IPS-15b (cell line): ENCODE measurements around the gene ZNF267.

Experiments
- H3K27me3 ChIP-seq: one replicate; pipeline ENCODE4 v1.6.1; 2013; ENCODE audit warnings: low read length; ENCODE audit not compliant: control insufficient read depth, insufficient read depth
- H3K36me3 ChIP-seq: one replicate; pipeline ENCODE4 v1.6.1; 2013; ENCODE audit warnings: low read length; ENCODE audit not compliant: control insufficient read depth, insufficient read depth
- H3K4me1 ChIP-seq: one replicate; pipeline ENCODE4 v1.6.1; 2013; ENCODE audit warnings: mild to moderate bottlenecking, low read length; ENCODE audit not compliant: control insufficient read depth, insufficient read depth
- H3K4me3 ChIP-seq: one replicate; pipeline ENCODE4 v1.5.1; 2013; ENCODE audit warnings: low read depth, low read length
- H3K9ac ChIP-seq: one replicate; pipeline ENCODE4 v1.6.1; 2013; ENCODE audit warnings: low read depth, mild to moderate bottlenecking, low read length
- H3K9me3 ChIP-seq: one replicate; pipeline ENCODE4 v1.6.1; 2013; ENCODE audit warnings: mild to moderate bottlenecking, low read length; ENCODE audit not compliant: control insufficient read depth, insufficient read depth

Gene ZNF267

DNA sequence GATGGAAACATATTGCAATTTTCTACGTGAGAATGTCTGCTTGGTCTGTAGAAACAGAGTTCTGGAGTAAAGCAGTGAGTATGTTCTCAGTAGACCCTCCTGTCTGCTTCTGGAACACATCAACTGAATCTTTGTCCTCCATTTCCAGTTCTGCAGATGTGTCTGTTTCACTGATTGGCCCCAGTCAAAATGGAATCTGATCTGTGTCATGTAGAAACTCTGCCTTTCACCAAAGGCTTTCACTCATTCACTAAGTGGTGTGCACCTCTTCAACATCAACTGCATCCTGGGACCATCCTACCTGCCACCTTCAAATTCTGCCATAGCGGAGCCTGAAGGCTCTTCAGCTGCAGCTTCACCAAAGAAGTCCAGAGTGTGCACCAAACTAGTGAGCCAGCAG is 2.8 kb upstream of the ZNF267 start:
- Histone ChIP-seq H3K4me3 (no peak overlapping the region), H3K9me3 (no peaks in the 10 kb centered on the region), H3K36me3 (no peaks in the 10 kb centered on the region), H3K9ac (no peak overlapping the region), H3K4me1 (peaks cover 4% of the 10 kb centered on the region), H3K27me3 (peaks cover 16% of the 10 kb centered on the region)

DNA sequence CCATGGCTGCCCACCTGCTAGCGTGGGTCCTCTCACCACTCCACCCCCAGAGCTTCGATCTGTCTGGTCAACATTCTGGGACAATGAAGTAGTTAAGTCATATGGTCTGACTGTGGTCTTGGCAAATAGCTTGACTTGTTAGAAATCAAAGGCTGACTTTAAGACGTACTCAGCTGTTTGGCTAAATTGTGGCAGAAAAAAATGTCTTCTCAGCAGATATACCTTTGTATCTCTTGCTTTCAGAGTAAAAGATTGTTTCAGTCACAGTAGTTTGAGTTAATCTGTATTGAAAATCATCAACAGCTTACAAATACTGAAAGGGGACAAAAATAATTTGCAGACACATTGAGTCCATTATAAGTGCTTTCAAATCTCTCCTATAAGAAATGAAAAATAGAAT is 2.1 kb upstream of the ZNF267 start:
- Histone ChIP-seq H3K27me3 (peaks cover 16% of the 10 kb centered on the region), H3K4me1 (peaks cover 4% of the 10 kb centered on the region)

DNA sequence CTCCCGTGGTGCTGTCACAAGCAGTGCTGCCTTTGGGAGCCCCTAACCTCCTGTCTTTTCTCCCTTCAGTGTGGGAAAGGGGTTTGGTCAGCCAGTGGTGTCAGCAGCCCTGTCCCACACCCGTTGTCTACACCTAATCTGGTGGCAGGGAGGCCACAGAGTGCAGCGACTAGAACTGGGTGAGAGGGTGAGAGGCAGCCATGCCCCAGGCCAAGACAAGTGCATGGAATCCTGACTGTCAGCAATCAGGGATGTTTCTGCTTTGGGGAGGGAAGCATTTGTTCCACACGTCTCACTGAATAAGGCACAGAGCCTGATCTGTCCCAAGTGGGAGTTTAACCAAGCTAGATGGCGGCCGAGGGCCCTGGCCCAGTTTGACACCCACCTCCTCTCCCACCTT is 1.4 kb upstream of the ZNF267 start:
- Histone ChIP-seq H3K4me3 (no peak overlapping the region), H3K27me3 (peaks cover 16% of the 10 kb centered on the region), H3K9ac (no peak overlapping the region), H3K36me3 (no peaks in the 10 kb centered on the region), H3K9me3 (no peaks in the 10 kb centered on the region), H3K4me1 (peaks cover 4% of the 10 kb centered on the region)

More for the DNA sequence above, 2.1 kb upstream of the ZNF267 start:
- Histone ChIP-seq H3K9ac (no peak overlapping the region), H3K9me3 (no peaks in the 10 kb centered on the region), H3K4me3 (no peak overlapping the region), H3K36me3 (no peaks in the 10 kb centered on the region)

DNA sequence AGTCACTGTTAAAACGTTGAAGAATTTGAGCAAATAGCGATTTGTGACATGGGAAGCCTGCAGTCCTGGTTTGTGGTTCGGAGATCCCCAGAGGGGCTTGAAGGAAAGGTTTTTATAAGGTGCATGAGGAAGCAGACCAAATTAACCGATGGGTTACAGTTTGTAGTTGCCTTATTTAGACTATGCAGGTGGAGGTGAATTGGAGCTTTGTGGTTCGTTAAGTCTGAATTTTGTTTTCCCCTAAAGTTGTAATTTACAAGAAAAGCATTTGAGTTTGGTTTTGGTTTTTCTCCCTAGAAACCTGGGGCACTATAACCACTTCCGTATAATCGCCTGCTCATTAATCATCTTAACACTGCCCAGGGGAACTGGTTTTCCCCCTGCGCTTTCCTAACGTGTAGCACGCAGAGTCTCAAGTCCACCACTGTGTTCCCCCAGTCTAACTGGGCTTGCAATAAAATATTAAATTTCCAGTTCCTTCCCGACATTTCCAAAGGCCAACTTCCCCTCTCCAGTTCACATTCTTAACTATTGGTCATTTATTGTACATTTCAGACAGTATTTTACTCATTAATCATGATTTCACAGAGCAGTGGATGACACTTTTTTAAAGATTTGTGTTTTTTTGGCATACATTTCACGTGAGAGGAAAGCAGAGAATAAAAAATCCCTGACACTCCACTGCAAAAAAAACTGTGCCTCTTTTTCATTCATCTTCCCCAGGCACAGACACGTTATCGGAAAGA is 932 bp downstream of the ZNF267 start:
- Histone ChIP-seq H3K4me1 (no peaks in the 10 kb centered on the region), H3K9ac (peak overlapping the region; percentile 97), H3K4me3 (peak overlapping the region; percentile 88), H3K27me3 (peaks cover 16% of the 10 kb centered on the region), H3K36me3 (no peaks in the 10 kb centered on the region), H3K9me3 (no peaks in the 10 kb centered on the region)

DNA sequence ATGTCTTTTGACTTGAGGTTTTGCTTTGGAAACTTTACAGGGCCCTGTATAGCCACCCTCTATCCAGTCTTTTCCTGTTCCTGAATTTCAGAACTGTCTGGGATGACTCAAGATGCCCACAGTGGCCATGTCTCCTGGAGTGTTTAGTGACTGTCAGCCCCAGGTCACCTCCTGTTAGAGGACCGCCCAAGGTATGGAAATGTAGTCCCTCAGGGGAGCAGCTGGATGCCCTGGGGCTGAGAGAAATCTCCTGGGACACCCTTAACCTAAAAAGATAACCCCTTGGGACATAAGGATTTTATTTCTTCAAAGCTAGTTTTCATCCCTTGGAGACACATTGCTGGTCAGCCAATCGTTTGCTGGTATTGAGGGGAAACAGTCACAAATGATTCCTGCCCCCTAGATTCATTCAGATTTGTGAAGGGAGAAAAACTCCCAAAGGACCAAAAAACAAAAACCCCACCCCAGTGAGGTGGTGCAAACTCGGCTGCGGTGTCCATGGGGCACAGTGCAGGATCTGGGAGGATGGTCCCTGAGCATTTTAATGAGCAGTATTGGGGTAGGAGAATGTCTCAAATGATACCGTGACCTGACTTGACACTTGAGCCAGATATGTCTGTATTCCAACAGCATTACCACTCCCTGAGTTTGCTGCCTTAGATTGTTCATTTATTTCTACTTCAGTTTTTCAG is 1.7 kb downstream of the ZNF267 start:
- Histone ChIP-seq H3K9me3 (no peaks in the 10 kb centered on the region), H3K36me3 (no peaks in the 10 kb centered on the region), H3K4me3 (peak overlapping the region; percentile 88), H3K9ac (no peak overlapping the region), H3K4me1 (no peaks in the 10 kb centered on the region), H3K27me3 (peaks cover 16% of the 10 kb centered on the region)

DNA sequence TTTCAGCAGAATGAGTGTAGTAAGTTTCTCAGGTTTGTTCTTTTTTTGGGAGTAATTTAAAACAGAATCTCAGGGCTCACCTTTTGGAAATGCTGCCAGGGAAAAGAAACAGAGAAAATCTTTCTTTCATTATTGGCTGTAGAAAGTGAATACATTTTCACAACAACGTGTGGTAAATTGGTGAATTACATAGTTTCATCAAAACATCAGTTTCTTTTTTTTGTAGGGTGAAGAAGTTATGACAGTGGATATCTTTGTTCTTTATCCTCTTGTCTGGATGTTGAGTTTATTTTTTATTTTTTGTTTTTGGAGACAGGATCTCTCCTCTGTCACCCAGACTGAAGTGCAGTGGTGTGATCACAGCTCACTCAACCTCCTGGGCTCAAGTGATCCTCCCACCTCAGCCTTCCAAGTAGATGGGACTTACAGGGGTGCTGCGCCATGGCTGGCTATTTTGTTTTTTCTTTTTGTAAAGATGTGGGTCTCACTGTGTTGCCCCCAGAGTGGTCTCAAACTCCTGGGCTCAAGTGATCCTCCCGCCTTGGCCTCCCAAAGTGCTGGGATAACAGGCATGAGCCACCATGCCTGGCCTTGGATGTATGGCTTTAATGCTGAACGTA is 2.4 kb downstream of the ZNF267 start:
- Histone ChIP-seq H3K27me3 (peaks cover 10% of the 10 kb centered on the region), H3K4me1 (no peaks in the 10 kb centered on the region), H3K36me3 (no peaks in the 10 kb centered on the region), H3K9me3 (no peaks in the 10 kb centered on the region), H3K9ac (no peak overlapping the region), H3K4me3 (no peak overlapping the region)

DNA sequence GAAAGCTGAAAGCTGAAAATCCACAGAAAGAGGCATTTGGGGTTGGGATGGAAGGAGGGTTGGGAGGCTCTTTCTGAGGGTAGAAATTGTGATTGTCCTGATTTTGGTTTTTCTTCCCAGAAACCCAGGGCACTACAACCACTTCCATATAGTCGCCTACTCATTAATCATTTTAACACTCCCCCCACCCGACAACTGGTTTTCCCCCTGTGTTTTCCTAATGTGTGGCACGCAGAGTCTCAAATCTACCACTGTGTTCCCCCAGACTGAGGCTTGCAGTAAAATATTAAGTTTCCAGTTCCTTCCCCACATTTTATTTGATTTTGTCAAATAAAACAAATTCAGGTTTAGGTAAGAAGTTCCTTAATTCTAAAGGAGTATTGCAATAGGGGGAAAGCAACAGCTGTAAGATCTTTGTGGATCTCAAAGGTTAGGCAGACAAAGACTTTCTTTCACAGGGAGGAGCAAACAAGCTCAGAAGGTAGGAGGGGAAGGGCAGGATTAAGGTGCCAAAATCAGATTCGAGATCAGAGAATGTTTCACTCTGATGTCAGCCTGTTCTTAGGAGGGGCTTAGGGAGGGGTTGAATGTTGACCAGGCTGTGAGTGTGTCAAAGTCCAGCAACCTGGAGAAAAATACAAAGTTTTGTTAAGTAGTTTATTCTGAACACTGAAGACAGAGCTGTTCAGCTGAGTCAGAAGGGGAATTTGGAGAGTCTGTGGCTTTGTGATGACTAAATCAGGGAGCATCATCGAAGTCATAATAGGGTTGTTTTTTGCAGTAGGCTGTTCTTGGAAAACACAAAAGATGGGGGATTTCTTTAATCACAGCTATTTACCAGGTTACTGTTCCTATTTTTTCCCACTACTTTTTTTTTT is 3.6 kb downstream of the ZNF267 start:
- Histone ChIP-seq H3K27me3 (peaks cover 5% of the 10 kb centered on the region), H3K36me3 (no peaks in the 10 kb centered on the region), H3K9ac (no peak overlapping the region), H3K4me1 (no peaks in the 10 kb centered on the region), H3K9me3 (no peaks in the 10 kb centered on the region), H3K4me3 (no peak overlapping the region)

DNA sequence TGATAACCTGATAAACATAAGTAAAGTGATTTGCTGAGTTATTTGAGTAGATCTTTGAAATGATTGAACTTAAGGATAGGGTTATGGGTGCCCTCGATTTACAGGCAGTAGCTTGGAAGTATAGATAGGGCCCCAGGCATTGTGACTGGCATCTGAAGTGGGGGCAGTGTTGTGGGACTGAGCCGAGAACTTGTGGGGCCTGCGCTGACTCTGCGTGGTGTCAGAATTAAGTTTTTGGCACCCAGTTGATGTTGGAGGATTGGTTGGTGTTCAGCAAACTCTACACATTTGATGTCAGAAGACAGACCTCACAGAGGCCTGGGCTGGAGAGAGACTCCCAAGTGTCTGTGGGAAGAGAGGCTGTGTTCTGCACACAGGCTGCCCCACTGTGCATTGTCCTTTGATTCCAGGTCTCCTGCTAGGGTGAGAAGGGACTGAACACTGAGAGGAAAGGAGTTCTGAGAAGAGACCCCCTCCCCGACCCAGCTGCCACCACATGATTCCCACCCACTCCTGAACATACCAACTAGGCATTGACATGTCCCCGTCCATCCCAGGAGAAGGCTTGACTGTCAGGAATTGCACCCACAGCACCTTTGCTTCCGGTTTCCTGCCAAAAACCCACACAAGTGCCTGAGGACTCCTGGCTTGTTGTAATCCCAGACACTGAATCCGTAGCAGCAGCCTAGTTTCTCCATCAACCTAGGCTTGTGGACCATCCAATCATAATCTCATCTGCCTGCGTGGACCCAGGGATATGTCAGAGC is 4.5 kb downstream of the ZNF267 start:
- no peaks in the 10 kb centered on the region for H3K4me1 ChIP-seq
- H3K9me3 ChIP-seq = no peaks in the 10 kb centered on the region
- H3K36me3 ChIP-seq = no peaks in the 10 kb centered on the region
- no peak overlapping the region for H3K9ac ChIP-seq
- no peak overlapping the region for H3K4me3 ChIP-seq
- H3K27me3 ChIP-seq = no peaks in the 10 kb centered on the region

DNA sequence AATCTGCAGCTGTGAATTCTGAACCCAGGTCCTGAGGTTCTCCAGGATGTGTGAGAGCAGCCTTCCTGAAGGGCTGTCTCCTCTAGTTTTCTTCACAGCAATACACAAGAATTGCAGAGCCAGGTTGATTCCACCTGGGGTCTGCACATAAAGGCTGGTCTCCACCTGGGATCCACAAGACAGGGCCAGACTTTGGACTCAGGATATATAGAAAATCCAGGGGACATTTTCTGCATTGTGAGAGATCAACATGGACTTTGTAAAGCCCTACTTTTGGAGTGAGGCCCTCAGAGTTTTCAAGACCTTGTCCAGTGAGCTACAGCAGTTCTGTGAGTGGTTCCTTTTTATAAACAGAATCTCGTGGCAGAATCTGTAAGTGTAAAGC is 6.3 kb downstream of the ZNF267 start:
- Histone ChIP-seq H3K4me1 (no peaks in the 10 kb centered on the region), H3K4me3 (no peak overlapping the region), H3K9ac (no peak overlapping the region), H3K36me3 (no peaks in the 10 kb centered on the region), H3K9me3 (no peaks in the 10 kb centered on the region), H3K27me3 (no peaks in the 10 kb centered on the region)

DNA sequence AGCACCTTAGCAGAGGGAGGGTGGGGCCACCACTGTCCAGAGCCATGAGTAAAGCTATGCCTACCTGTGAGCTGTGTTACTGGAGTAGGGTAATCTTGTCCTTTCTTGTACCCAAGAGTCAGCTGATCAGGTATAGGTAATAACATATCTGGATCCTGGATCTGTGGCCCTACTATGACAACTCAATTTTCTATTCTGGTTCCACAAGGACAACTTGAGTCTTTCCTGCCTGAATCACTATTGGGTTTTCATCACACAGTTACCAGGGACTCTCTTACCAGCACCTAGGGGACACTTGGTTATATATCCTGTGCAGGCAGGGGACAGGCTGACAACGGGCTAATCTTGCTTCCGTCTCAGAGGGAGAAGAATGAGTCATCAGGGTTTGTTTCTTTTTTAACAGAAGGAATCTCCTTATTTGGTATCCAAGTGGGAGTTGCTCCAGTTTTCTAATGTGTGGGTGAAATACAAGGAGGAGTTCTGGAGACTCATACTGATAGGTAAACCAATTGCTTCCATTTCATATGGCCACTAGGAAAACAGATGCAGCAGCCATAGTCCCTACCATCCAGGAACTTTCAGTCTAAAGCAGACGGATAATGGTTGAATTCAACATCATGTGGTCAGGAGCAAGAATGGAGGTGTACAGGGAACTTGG is 6.8 kb downstream of the ZNF267 start:
- no peaks in the 10 kb centered on the region for H3K4me1 ChIP-seq
- no peaks in the 10 kb centered on the region for H3K9me3 ChIP-seq
- H3K4me3 ChIP-seq = no peak overlapping the region
- H3K9ac ChIP-seq = no peak overlapping the region
- H3K36me3 ChIP-seq = no peaks in the 10 kb centered on the region
- no peaks in the 10 kb centered on the region for H3K27me3 ChIP-seq
